ENCODE results near the gene MUC5B.
"Not testable (repeated sequence)": the region's sequence is repeated elsewhere in the genome, so short reads cannot be mapped to it uniquely, and the experiment has no call there.

DNA sequence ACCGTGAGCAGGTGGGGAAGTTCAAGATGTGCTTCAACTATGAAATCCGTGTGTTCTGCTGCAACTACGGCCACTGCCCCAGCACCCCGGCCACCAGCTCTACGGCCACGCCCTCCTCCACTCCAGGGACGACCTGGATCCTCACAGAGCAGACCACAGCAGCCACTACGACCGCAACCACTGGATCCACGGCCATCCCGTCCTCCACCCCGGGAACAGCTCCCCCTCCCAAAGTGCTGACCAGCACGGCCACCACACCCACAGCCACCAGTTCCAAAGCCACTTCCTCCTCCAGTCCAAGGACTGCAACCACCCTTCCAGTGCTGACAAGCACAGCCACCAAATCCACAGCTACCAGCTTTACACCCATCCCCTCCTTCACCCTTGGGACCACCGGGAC is 22.9 kb downstream of the MUC5B start:
- TF ChIP-seq, protein P1, sequence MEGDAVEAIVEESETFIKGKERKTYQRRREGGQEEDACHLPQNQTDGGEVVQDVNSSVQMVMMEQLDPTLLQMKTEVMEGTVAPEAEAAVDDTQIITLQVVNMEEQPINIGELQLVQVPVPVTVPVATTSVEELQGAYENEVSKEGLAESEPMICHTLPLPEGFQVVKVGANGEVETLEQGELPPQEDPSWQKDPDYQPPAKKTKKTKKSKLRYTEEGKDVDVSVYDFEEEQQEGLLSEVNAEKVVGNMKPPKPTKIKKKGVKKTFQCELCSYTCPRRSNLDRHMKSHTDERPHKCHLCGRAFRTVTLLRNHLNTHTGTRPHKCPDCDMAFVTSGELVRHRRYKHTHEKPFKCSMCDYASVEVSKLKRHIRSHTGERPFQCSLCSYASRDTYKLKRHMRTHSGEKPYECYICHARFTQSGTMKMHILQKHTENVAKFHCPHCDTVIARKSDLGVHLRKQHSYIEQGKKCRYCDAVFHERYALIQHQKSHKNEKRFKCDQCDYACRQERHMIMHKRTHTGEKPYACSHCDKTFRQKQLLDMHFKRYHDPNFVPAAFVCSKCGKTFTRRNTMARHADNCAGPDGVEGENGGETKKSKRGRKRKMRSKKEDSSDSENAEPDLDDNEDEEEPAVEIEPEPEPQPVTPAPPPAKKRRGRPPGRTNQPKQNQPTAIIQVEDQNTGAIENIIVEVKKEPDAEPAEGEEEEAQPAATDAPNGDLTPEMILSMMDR (IDR thresholded peaks at IDR 0.05) = not testable (repeated sequence)
- TF ChIP-seq POLR2A (IDR thresholded peaks at IDR 0.05) = not testable (repeated sequence)

Measured in esophagus squamous epithelium (tissue), 4 donors.